Hepatocyte (in vitro differentiated cells): ENCODE results near the gene REEP5. TPM values are rescaled to one million over a fixed set of nuclear protein-coding genes. Genes with fewer than 3 reads are reported as not detected.

Experiments
- DNase-seq: peaks from one replicate; pipeline ENCODE4 v3.0.0-alpha.2; 2016; ENCODE audit warnings: low spot score
- H2AFZ ChIP-seq: fragments of 200-600 bp; sonication (generic); 2 replicates; pipeline ENCODE4 v1.6.0; 2016; ENCODE audit warnings: antibody characterized with exemption, mild to moderate bottlenecking
- H3K27ac ChIP-seq: fragments of 200-600 bp; sonication (generic); 2 replicates; pipeline ENCODE4 v1.5.1; 2016; ENCODE audit warnings: mild to moderate bottlenecking
- H3K27me3 ChIP-seq: fragments of 200-600 bp; sonication (generic); 2 replicates; pipeline ENCODE4 v1.6.1; 2016
- H3K36me3 ChIP-seq: fragments of 200-600 bp; sonication (generic); replicated peaks from 2 replicates; pipeline ENCODE4 v1.5.1; 2016; ENCODE audit warnings: low read depth; ENCODE audit not compliant: insufficient read depth
- H3K4me1 ChIP-seq: fragments of 200-600 bp; sonication (generic); 2 replicates; pipeline ENCODE4 v1.5.1; 2016; ENCODE audit warnings: mild to moderate bottlenecking, moderate library complexity; ENCODE audit not compliant: insufficient read depth
- H3K4me2 ChIP-seq: fragments of 200-600 bp; sonication (generic); 2 replicates; pipeline ENCODE4 v1.6.0; 2016
- H3K4me3 ChIP-seq: fragments of 200-600 bp; sonication (generic); 2 replicates; pipeline ENCODE4 v1.5.1; 2016; ENCODE audit warnings: mild to moderate bottlenecking
- H3K79me2 ChIP-seq: fragments of 200-600 bp; sonication (generic); 2 replicates; pipeline ENCODE4 v1.6.0; 2017; ENCODE audit warnings: mild to moderate bottlenecking
- H3K9me2 ChIP-seq: fragments of 200-600 bp; sonication (generic); replicated peaks from 2 replicates; pipeline ENCODE4 v1.6.0; 2017; ENCODE audit warnings: mild to moderate bottlenecking; ENCODE audit not compliant: insufficient read depth
- H3K9me3 ChIP-seq: fragments of 200-600 bp; sonication (generic); 2 replicates; pipeline ENCODE4 v1.5.1; 2016; ENCODE audit warnings: low read depth, mild to moderate bottlenecking
- H4K20me1 ChIP-seq: fragments of 200-600 bp; sonication (generic); 2 replicates; pipeline ENCODE4 v1.6.0; 2016; ENCODE audit warnings: mild to moderate bottlenecking; ENCODE audit not compliant: insufficient read depth, poor library complexity, severe bottlenecking
- CTCF ChIP-seq: fragments of 200-600 bp; sonication (generic); IDR thresholded peaks from 2 replicates; pipeline ENCODE4 v1.5.1; 2016; ENCODE audit warnings: antibody characterized with exemption, mild to moderate bottlenecking; ENCODE audit not compliant: poor library complexity
- EZH2 ChIP-seq: fragments of 200-600 bp; sonication (generic); IDR thresholded peaks from 2 replicates; pipeline ENCODE4 v1.6.1; 2016; ENCODE audit warnings: antibody characterized with exemption, mild to moderate bottlenecking, borderline replicate concordance
- EZH2phosphoT487 ChIP-seq: fragments of 200-600 bp; sonication (generic); IDR thresholded peaks from one replicate; pipeline ENCODE4 v1.6.1; 2018; ENCODE audit warnings: antibody characterized with exemption, mild to moderate bottlenecking, low read depth, moderate library complexity; ENCODE audit not compliant: unreplicated experiment, severe bottlenecking
- WGBS: methylation state at CpG from one replicate; pipeline ENCODE4 v1.1.6; 2016; ENCODE audit warnings: low lambda C conversion rate; ENCODE audit errors: missing lambda C conversion rate; 5-methylcytosine and 5-hydroxymethylcytosine counted together
- polyA plus RNA-seq: library from polyadenylated mRNA; unstranded; fragments of >200 nt; fragmentation: Nextera tagmentation; extraction: Ambion mirVana; gene quantifications from 2 replicates; pipeline ENCODE4 v1.2.1, GENCODE V29; 2016
- total RNA-seq: library from RNA; depleted of rRNA; stranded (reverse); fragments of >200 nt; gene quantifications from 2 replicates; pipeline ENCODE4 v1.2.3, GENCODE V29; 2014

REEP5 gene
- total and polyA plus RNA-seq, 2 experiments from 2014 or later = 57.3 to 208 TPM

GRCh38 chr5:112914584-112914983 is 7.4 kb downstream of the REEP5 start:
- Histone ChIP-seq H3K36me3 (no peaks in the 10 kb centered on the region), H2AFZ (no peak overlapping the region), H3K9me2 (no peaks in the 10 kb centered on the region), H3K27me3 (no peaks in the 10 kb centered on the region), H3K9me3 (no peaks in the 10 kb centered on the region), H3K27ac (no peak overlapping the region), H4K20me1 (no peaks in the 10 kb centered on the region), H3K79me2 (peaks cover 75% of the 10 kb centered on the region), H3K4me3 (no peak overlapping the region), H3K4me2 (no peak overlapping the region), H3K4me1 (peaks cover 7% of the 10 kb centered on the region)
- 75% methylated on average over 4 of the region's 4 CpGs for WGBS
- peak; percentile 13 for DNase-seq
- TF ChIP-seq EZH2phosphoT487 (no peak), EZH2 (no peak), CTCF (no peak)

- Histone ChIP-seq H3K4me1 (no peaks in the 10 kb centered on the region), H3K36me3 (no peaks in the 10 kb centered on the region), H3K27me3 (no peaks in the 10 kb centered on the region), H3K27ac (no peak overlapping the region), H2AFZ (no peak overlapping the region), H3K79me2 (peaks cover 74% of the 10 kb centered on the region), H3K4me3 (no peak overlapping the region), H3K9me2 (no peaks in the 10 kb centered on the region), H4K20me1 (peaks cover 11% of the 10 kb centered on the region), H3K9me3 (no peaks in the 10 kb centered on the region), H3K4me2 (no peak overlapping the region)
- no peak for TF ChIP-seq CTCF
- no peak for TF ChIP-seq EZH2
- no peak for TF ChIP-seq EZH2phosphoT487
- DNase-seq = no peak
- 91% methylated on average over 1 of the region's 1 CpG for WGBS
Observed at GRCh38 chr5:112910529-112910928, 11.5 kb downstream of the REEP5 start.

- Histone ChIP-seq H3K79me2 (peaks cover 83% of the 10 kb centered on the region), H3K4me1 (no peaks in the 10 kb centered on the region), H4K20me1 (peaks cover 11% of the 10 kb centered on the region), H3K9me3 (no peaks in the 10 kb centered on the region), H2AFZ (no peak overlapping the region), H3K4me3 (no peak overlapping the region), H3K27ac (no peak overlapping the region), H3K36me3 (no peaks in the 10 kb centered on the region), H3K4me2 (no peak overlapping the region), H3K27me3 (no peaks in the 10 kb centered on the region), H3K9me2 (no peaks in the 10 kb centered on the region)
- DNase-seq = no peak
- TF ChIP-seq CTCF (no peak), EZH2phosphoT487 (no peak), EZH2 (no peak)
Observed at GRCh38 chr5:112908854-112909253, 13.2 kb downstream of the REEP5 start.

GRCh38 chr5:112907166-112907631 is 14.8 kb downstream of the REEP5 start:
- peaks cover 72% of the 10 kb centered on the region for H3K79me2 ChIP-seq
- TF ChIP-seq EZH2phosphoT487 (no peak), CTCF (no peak), EZH2 (no peak)
- H3K4me1 ChIP-seq = no peaks in the 10 kb centered on the region
- DNase-seq = no peak
- H3K36me3 ChIP-seq = no peaks in the 10 kb centered on the region
- peaks cover 11% of the 10 kb centered on the region for H4K20me1 ChIP-seq
- WGBS = 94% methylated on average over 4 of the region's 4 CpGs
- H3K27me3 ChIP-seq = no peaks in the 10 kb centered on the region
- H3K27ac ChIP-seq = no peak overlapping the region
- no peaks in the 10 kb centered on the region for H3K9me3 ChIP-seq
- no peak overlapping the region for H2AFZ ChIP-seq
- no peak overlapping the region for H3K4me3 ChIP-seq
- no peak overlapping the region for H3K4me2 ChIP-seq
- no peaks in the 10 kb centered on the region for H3K9me2 ChIP-seq
